Fibroblast of the aortic adventitia (primary cell): ENCODE data around the gene LRCH1. TPM values are rescaled to one million over a fixed set of nuclear protein-coding genes. Genes with fewer than 3 reads are reported as not detected.

Experiments used
- DNase-seq: peaks from one replicate; pipeline ENCODE4 v3.0.0-alpha.2; 2010; ENCODE audit warnings: low read depth
- H3K4me3 ChIP-seq: 2 replicates; pipeline ENCODE4 v1.5.1; 2011; ENCODE audit warnings: low read depth, mild to moderate bottlenecking, control low read depth, low read length, moderate library complexity
- CTCF ChIP-seq: IDR thresholded peaks from 2 replicates; pipeline ENCODE4 v1.5.1; 2011; ENCODE audit warnings: mild to moderate bottlenecking, low read length, control low read depth, inconsistent platforms; ENCODE audit not compliant: insufficient read depth
- total RNA-seq: library from RNA; depleted of rRNA; stranded (reverse); fragments of >200 nt; gene quantifications from 2 replicates; pipeline ENCODE4 v1.2.3, GENCODE V29; 2012; ENCODE audit warnings: low replicate concordance

Gene LRCH1
- total RNA-seq, 1 donor: 9.5 TPM

GRCh38 chr13:46595885-46596275 lies 42.9 kb downstream of the LRCH1 start:
- TF ChIP-seq CTCF: no peak
- no peak for DNase-seq
- no peak overlapping the region for H3K4me3 ChIP-seq

- H3K4me3 ChIP-seq: no peak overlapping the region
- no peak for DNase-seq
These were observed 43.5 kb downstream of the LRCH1 start for GRCh38 chr13:46596466-46596865.

GRCh38 chr13:46598140-46598819 lies 45.3 kb downstream of the LRCH1 start:
- no peak for TF ChIP-seq CTCF
- no peak overlapping the region for H3K4me3 ChIP-seq
- no peak for DNase-seq

More at GRCh38 chr13:46596466-46596865, 43.5 kb downstream of the LRCH1 start:
- TF ChIP-seq CTCF: no peak

GRCh38 chr13:46598820-46599180 lies 45.8 kb downstream of the LRCH1 start:
- no peak for DNase-seq
- no peak overlapping the region for H3K4me3 ChIP-seq
- TF ChIP-seq CTCF: no peak

- H3K4me3 ChIP-seq: no peak overlapping the region
- no peak for DNase-seq
- no peak for TF ChIP-seq CTCF
These were observed 48.0 kb downstream of the LRCH1 start for GRCh38 chr13:46600943-46601311.

- TF ChIP-seq CTCF: no peak
- no peak overlapping the region for H3K4me3 ChIP-seq
- no peak for DNase-seq
These were observed 49.6 kb downstream of the LRCH1 start for GRCh38 chr13:46602531-46602930.

GRCh38 chr13:46603165-46603603 lies 50.2 kb downstream of the LRCH1 start:
- peak; percentile 30 for TF ChIP-seq CTCF
- DNase-seq: peak; percentile 47
- H3K4me3 ChIP-seq: no peak overlapping the region
